GM23248 (cell line): Measurements from ENCODE around the gene KLF15. TPM values are rescaled to one million over a fixed set of nuclear protein-coding genes. Genes with fewer than 3 reads are reported as not detected.
"Not testable (repeated sequence)": the region's sequence is repeated elsewhere in the genome, so short reads cannot be mapped to it uniquely, and the experiment has no call there.

Experiments
- DNase-seq: peaks from one replicate; pipeline ENCODE4 v3.0.0-alpha.2; 2015
- H2AFZ ChIP-seq: fragments of 200-600 bp; sonication (generic); 2 replicates; pipeline ENCODE4 v1.6.1; 2016; ENCODE audit warnings: antibody characterized with exemption
- H3F3A ChIP-seq: fragments of 200-600 bp; sonication (generic); 2 replicates; pipeline ENCODE4 v1.6.1; 2016; ENCODE audit warnings: mild to moderate bottlenecking, antibody characterized with exemption, mixed run types; ENCODE audit not compliant: insufficient read depth
- H3K27ac ChIP-seq: fragments of 200-600 bp; sonication (generic); 2 replicates; pipeline ENCODE4 v1.5.1; 2016; ENCODE audit warnings: mild to moderate bottlenecking
- H3K27me3 ChIP-seq: fragments of 200-600 bp; sonication (generic); replicated peaks from 2 replicates; pipeline ENCODE4 v1.6.1; 2016; ENCODE audit warnings: mild to moderate bottlenecking; ENCODE audit not compliant: insufficient read depth
- H3K36me3 ChIP-seq: fragments of 200-600 bp; sonication (generic); 2 replicates; pipeline ENCODE4 v1.6.1; 2016; ENCODE audit warnings: low read depth, mild to moderate bottlenecking
- H3K4me1 ChIP-seq: fragments of 200-600 bp; sonication (generic); 2 replicates; pipeline ENCODE4 v1.6.1; 2016; ENCODE audit warnings: mild to moderate bottlenecking; ENCODE audit not compliant: insufficient read depth
- H3K4me2 ChIP-seq: fragments of 200-600 bp; sonication (generic); one replicate; pipeline ENCODE4 v1.6.1; 2016; ENCODE audit warnings: mild to moderate bottlenecking; ENCODE audit not compliant: unreplicated experiment
- H3K4me3 ChIP-seq: fragments of 200-600 bp; sonication (generic); 2 replicates; pipeline ENCODE4 v1.5.1; 2016; ENCODE audit warnings: mild to moderate bottlenecking
- H3K79me2 ChIP-seq: fragments of 200-600 bp; sonication (generic); 2 replicates; pipeline ENCODE4 v1.6.1; 2016; ENCODE audit warnings: mild to moderate bottlenecking; ENCODE audit not compliant: insufficient read depth
- H3K9ac ChIP-seq: fragments of 200-600 bp; sonication (generic); 2 replicates; pipeline ENCODE4 v1.6.1; 2016; ENCODE audit warnings: mild to moderate bottlenecking
- H3K9me2 ChIP-seq: fragments of 200-600 bp; sonication (generic); 2 replicates; pipeline ENCODE4 v1.6.1; 2016; ENCODE audit warnings: mixed run types, mild to moderate bottlenecking, moderate library complexity; ENCODE audit not compliant: insufficient read depth
- H3K9me3 ChIP-seq: fragments of 200-600 bp; sonication (generic); one replicate; pipeline ENCODE4 v1.6.1; 2017; ENCODE audit warnings: low read depth
- H4K20me1 ChIP-seq: fragments of 200-600 bp; sonication (generic); 2 replicates; pipeline ENCODE4 v1.6.0; 2016; ENCODE audit not compliant: insufficient read depth
- EZH2 ChIP-seq: fragments of 200-600 bp; sonication (generic); IDR thresholded peaks from 2 replicates; pipeline ENCODE4 v1.6.1; 2018; ENCODE audit warnings: antibody characterized with exemption, mild to moderate bottlenecking; ENCODE audit not compliant: insufficient read depth, poor library complexity, severe bottlenecking
- EZH2phosphoT487 ChIP-seq: fragments of 200-600 bp; sonication (generic); IDR thresholded peaks from 2 replicates; pipeline ENCODE4 v1.6.1; 2018; ENCODE audit warnings: antibody characterized with exemption, moderate library complexity, mild to moderate bottlenecking, low read depth; ENCODE audit not compliant: insufficient read depth
- WGBS, 2 experiments: methylation state at CpG; one replicate each; pipeline ENCODE4 v1.1.6; 2015 to 2017; ENCODE audit warnings: low lambda C conversion rate in 2 of 2, low coverage in 1 of 2; ENCODE audit errors: missing lambda C conversion rate in 2 of 2; 5-methylcytosine and 5-hydroxymethylcytosine counted together
- in situ Hi-C: fragments of 300-500 bp; cut with MboI; formaldehyde crosslinking; loops from 2 replicates; pipeline ENCODE4 v1.15.0; 2020
- polyA plus RNA-seq: library from polyadenylated mRNA; unstranded; fragments of >200 nt; fragmentation: Nextera tagmentation; extraction: Ambion mirVana; gene quantifications from 2 replicates; pipeline ENCODE4 v1.2.1, GENCODE V29; 2016
- total RNA-seq: library from RNA; depleted of rRNA; stranded (reverse); fragments of >200 nt; shearing (Covaris generic); gene quantifications from 2 replicates; pipeline ENCODE4 v1.2.3, GENCODE V29; 2014

Gene KLF15
- total and polyA plus RNA-seq, 2 experiments from 2014 or later: 0.14 to 0.54 TPM

DNA sequence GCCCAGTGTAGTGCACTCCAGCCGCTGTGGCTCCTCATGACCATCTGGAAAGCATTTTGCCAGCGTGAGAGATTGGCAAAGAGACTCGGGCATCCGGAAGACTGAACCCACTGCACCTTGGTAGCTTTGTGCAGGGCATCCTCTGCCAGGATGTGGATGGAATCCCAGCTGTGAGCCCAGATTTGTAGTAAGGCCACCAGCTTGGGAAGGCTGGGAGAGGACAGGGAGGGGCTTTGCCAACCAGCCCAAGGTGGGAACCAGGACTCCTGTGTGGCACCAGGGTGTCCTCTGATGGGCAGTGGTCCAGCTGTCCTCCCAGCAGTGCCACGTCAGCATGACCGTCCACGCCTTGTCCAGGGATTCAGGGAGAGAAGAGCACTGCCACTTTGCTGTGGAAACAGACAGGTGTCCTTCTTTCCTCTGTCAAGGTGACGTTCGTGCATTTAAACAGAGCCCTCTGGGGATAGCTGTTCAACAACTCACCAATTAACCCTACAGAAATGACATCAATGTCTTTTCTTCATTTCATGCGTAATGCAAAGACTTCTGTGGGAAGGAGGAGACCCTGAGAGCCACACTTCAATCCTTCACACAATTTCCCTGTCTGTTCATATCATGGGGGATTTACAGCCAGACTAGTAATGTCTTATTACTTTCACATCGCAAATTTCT, 19.1 kb downstream of the KLF15 start:
- no peak overlapping the region for H2AFZ ChIP-seq
- H3K4me2 ChIP-seq: no peak overlapping the region
- no peaks in the 10 kb centered on the region for H3K79me2 ChIP-seq
- H3K9me2 ChIP-seq: no peaks in the 10 kb centered on the region
- no peaks in the 10 kb centered on the region for H3K36me3 ChIP-seq
- no peak overlapping the region for H3K4me3 ChIP-seq
- TF ChIP-seq EZH2 (no peak), EZH2phosphoT487 (no peak)
- H3K4me1 ChIP-seq: peaks cover 3% of the 10 kb centered on the region; the same call in 1 of the 2 replicates
- H4K20me1 ChIP-seq: no peaks in the 10 kb centered on the region
- H3F3A ChIP-seq: no peaks in the 10 kb centered on the region
- peaks cover 11% of the 10 kb centered on the region; the same call in 1 of the 2 replicates for H3K27me3 ChIP-seq
- H3K27ac ChIP-seq: no peak overlapping the region
- no peaks in the 10 kb centered on the region for H3K9me3 ChIP-seq
- WGBS, 2 experiments: 47 to 50% methylated on average over 11 of the region's 11 CpGs
- no peak for DNase-seq
- H3K9ac ChIP-seq: no peak overlapping the region
- in situ Hi-C loops: no loop called here

DNA sequence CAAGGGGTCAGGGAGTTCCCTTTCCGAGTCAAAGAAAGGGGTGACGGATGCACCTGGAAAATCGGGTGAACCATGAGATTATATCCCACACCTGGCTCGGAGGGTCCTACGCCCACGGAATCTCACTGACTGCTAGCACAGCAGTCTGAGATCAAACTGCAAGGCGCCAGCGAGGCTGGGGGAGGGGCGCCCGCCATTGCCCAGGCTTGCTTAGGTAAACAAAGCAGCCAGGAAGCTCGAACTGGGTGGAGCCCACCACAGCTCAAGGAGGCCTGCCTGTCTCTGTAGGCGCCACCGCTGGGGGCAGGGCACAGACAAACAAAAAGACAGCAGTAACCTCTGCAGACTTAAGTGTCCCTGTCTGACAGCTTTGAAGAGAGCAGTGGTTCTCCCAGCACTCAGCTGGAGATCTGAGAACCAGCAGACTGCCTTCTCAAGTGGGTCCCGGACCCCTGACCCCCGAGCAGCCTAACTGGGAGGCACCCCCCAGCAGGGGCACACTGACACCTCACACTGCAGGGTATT, 25.3 kb downstream of the KLF15 start:
- in situ Hi-C loops, H2AFZ ChIP-seq, H3K4me1 ChIP-seq, H3K27me3 ChIP-seq, H3F3A ChIP-seq, H3K4me2 ChIP-seq, H3K4me3 ChIP-seq, DNase-seq, H3K9ac ChIP-seq, H3K9me2 ChIP-seq, H3K79me2 ChIP-seq, H3K27ac ChIP-seq, H3K36me3 ChIP-seq, H3K9me3 ChIP-seq, H4K20me1 ChIP-seq: not testable (repeated sequence)
- 42 to 55% methylated on average over 9 to 15 of the region's 15 CpGs for WGBS, 2 experiments

DNA sequence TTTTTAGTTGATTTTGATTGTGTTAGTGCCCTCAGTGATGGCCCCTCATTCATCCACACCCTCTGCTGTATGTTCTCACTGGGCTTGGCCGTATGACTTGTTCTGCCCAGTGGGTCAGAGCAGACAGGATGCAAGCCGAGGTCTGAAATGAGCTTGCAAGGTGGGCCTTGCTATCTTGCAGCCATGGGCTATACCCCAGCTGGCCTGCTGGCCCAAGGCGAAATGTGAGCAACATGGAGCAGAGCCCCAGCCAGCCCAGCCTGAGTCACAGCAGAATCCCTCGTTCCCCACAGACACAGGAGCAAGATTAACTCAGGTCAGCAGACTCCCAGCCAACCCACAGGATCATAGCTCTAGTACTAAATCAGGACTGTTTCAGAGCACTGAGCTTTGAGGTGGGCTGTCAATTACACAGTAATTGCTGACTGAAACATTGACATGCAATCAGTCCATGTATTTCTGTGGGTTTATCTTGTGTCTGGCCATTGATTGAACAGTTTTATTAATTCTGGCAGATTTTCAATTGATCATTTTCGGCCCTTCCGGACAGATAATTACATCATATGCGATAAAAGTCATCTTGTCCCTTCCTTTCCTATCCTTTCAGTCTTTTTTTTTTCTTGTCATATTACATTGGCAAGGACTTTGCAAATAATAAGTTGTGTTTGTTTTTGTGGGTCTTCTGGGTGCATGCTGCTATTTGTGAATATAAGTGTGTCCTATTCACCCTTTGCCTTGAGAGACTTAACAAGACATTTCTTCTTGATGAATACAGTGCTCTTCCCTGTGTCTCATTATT, 27.1 kb downstream of the KLF15 start:
- Histone ChIP-seq H3K27ac (no peak overlapping the region), H3K9me2 (no peaks in the 10 kb centered on the region), H3K9ac (no peak overlapping the region), H3K27me3 (no peaks in the 10 kb centered on the region), H3K36me3 (no peaks in the 10 kb centered on the region), H3K4me2 (no peak overlapping the region), H4K20me1 (no peaks in the 10 kb centered on the region), H3K9me3 (no peaks in the 10 kb centered on the region), H3K4me3 (no peak overlapping the region), H3K4me1 (no peaks in the 10 kb centered on the region), H2AFZ (no peak overlapping the region), H3F3A (no peaks in the 10 kb centered on the region), H3K79me2 (no peaks in the 10 kb centered on the region)
- TF ChIP-seq EZH2 (no peak), EZH2phosphoT487 (no peak)
- DNase-seq: no peak
- 39 to 46% methylated on average over 7 of the region's 7 CpGs for WGBS, 2 experiments
- in situ Hi-C loops: no loop called here

DNA sequence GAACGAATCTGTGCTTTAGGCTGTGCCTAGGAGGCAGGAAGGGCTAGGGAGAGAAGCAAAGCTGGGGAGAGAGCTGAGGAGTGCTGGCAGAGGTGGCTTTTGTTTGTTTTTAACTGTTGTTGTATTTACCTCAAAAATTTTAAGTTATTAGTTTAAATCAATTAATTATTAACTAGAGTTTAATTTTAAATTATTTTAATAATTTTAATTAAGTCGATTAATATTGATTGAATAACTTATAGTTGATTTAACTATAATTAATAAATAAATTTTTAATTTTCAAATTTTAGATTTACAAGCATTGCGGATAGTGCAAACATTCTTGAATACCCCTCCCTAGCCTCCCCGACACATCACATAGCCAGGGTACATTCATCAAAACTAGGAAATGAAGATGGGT, 30.6 kb downstream of the KLF15 start:
- in situ Hi-C loops: no loop called here
- no peak overlapping the region for H2AFZ ChIP-seq
- no peaks in the 10 kb centered on the region for H3K4me1 ChIP-seq
- H4K20me1 ChIP-seq: no peaks in the 10 kb centered on the region
- 0 out of 2 replicates have a peak, but pooled peaks cover 4% of the 10 kb centered on the region for H3K27me3 ChIP-seq
- no peaks in the 10 kb centered on the region for H3K9me3 ChIP-seq
- WGBS, 2 experiments: 46 to 48% methylated on average over 4 of the region's 4 CpGs
- H3K27ac ChIP-seq: no peak overlapping the region
- no peaks in the 10 kb centered on the region for H3K9me2 ChIP-seq
- H3K4me2 ChIP-seq: no peak overlapping the region
- no peak for DNase-seq
- no peaks in the 10 kb centered on the region for H3F3A ChIP-seq
- H3K4me3 ChIP-seq: no peak overlapping the region
- no peak overlapping the region for H3K9ac ChIP-seq
- H3K36me3 ChIP-seq: no peaks in the 10 kb centered on the region
- TF ChIP-seq EZH2phosphoT487: no peak
- no peak for TF ChIP-seq EZH2
- no peaks in the 10 kb centered on the region for H3K79me2 ChIP-seq
